Mucosa of gallbladder (tissue), 1 donor: ENCODE data around the gene GNRH2. TPM values are rescaled to one million over a fixed set of nuclear protein-coding genes. Genes with fewer than 3 reads are reported as not detected.
"Not testable (repeated sequence)": the region's sequence is repeated elsewhere in the genome, so short reads cannot be mapped to it uniquely, and the experiment has no call there.

ENCODE experiments used
- DNase-seq: peaks from one replicate; pipeline ENCODE4 v3.0.0-alpha.2; 2020; ENCODE audit warnings: low spot score
- total RNA-seq: library from RNA; stranded (reverse); gene quantifications from one replicate; pipeline ENCODE4 v1.2.1, GENCODE V29; 2021
- donor health status: DM: no; HTN: no; CAD: no.

GNRH2 gene
- total RNA-seq, 1 donor from 2014 or later = 0.75 TPM

DNA sequence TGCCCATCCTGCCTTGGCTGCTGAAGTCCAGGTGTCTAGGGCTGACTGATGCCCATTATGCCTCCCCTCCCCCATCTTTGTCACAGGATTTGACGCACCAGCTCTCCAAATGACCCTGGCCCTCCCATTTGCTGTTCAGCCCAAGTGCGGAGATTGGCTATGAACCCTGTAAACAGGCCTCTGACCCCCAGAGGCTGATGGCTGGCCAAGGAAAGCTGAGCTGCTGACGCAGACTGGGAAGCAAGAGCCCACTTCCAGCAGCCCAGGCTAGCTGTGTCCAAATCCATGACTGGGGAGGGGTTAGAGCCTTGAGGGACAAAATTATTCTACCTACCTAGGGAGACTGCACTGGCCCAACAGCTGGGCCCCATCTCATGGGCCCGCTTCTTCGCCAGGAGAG is 797 bp upstream of the GNRH2 start:
- DNase-seq = peak; percentile 33

DNA sequence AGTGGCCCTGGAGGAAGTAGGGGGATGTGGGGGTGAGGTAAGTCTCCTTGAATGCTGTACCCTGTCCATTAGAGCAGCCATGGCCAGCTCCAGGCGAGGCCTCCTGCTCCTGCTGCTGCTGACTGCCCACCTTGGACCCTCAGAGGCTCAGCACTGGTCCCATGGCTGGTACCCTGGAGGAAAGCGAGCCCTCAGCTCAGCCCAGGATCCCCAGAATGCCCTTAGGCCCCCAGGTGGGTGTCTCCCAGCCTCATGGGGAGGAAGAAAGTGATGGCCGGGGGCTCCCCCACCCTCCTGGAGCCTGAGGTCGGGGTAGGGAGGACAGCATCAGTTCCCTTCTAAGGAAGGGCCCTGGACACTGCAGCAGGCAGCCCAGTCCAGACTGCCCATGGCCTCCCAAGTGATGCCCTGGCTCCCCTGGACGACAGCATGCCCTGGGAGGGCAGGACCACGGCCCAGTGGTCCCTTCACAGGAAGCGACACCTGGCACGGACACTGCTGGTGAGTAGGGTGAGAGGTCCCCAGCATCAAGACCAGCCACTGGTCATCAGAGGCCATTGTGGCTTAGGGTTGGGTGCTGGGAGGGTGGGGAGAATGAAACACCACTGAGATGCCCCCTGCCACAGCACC is 1.0 kb downstream of the GNRH2 start:
- DNase-seq = no peak

DNA sequence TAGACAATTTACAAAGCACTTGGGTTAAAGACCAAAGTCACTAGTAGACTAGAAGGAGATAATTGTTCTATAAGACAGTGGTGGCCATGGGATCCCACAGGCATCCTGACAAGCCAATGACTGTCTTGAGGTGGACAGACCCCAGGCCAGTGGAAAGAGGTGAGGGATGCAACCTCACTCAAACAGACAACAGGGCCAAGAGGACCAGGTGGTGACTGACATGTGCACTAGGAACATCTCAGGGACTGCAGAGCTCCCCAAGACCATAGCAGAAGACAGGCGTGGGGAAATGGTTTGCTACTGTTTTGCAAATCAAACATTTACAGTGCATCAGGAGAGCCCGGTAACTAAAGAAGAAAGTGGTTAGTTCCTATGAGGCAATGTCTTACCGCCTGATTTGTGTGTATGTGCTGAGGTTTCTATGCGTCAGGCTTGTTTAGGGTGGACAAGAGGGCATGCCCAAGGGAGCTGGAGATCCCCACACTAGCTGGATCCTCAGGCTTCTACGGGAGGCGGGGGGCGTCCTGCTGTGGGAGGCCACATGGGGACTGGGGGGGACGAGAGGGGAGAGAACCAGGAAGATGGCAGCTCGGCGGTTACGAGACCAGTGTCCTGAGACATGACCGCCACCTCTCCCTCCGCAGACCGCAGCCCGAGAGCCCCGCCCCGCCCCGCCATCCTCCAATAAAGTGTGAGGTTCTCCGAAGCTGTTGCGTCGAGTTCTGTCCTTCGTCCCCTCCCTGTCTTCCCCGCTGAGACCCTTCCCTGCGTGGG is 1.8 kb downstream of the GNRH2 start:
- DNase-seq = peak; percentile 70

DNA sequence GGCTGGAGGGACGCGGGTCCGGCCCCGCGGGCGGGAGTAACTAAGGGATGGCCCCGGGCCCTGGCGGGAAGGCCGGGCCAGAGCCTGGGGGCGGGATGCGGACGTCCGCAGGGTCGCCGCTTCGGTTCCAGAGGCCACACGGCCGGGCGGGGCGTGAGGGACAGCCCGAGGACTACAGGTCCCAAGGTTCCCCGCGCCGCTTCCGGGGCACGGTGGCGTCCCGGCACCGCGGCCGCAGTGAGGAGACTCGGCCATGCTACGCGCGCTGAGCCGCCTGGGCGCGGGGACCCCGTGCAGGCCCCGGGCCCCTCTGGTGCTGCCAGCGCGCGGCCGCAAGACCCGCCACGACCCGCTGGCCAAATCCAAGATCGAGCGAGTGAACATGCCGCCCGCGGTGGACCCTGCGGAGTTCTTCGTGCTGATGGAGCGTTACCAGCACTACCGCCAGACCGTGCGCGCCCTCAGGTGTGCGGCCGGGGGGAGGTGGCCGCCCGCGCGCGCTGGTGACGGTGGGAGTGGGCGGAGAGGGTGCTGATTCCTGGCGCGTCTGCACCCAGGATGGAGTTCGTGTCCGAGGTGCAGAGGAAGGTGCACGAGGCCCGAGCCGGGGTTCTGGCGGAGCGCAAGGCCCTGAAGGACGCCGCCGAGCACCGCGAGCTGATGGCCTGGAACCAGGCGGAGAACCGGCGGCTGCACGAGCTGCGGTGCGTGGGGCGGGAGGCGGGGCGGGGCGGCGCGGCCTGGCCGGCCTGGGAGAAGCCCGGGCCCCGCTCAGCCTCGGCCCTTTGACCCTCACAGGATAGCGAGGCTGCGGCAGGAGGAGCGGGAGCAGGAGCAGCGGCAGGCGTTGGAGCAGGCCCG is 2.6 kb downstream of the GNRH2 start, which contains the start of gene MRPS26:
Gene MRPS26, plus strand, starts transcription at position 237 of the 861 bp plus-strand sequence. Its CDS starts 17 bp downstream, at position 254.
- DNase-seq = peak; percentile 89

DNA sequence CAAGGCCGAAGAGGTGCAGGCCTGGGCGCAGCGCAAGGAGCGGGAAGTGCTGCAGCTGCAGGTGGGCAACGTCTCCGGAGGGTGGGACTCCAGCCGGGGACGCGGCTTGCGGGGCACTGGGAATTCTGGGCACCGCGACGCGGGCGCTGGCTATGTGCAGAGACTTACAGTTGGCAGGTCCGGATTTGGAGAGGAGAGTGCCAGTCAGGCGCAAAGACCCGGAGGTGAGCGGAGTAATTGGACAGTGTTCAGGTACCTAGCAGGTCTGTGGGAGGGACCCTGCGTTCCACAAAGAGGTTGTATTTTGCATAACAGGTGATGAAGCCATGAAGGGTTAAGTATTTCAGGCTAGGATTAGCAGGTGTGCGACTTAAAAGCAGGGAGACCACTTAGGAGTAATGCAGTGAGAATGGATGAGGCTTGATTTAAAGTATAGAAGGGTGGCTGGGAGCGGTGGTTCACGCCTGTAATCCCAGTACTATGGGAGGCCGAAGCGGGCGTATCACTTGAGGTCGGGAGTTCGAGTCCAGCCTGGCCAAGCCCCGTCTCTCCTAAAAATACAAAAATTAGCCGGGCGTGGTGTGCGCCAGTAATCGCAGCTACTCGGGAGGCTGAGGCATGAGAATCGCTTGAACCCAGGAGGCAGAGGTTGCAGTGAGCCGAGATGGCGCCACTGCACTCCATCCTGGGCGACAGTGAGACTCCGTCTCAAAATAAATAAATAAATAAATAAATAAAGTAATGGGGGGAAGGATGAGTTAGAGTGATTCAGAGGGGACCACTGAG is 3.4 kb downstream of the GNRH2 start:
- no peak for DNase-seq

DNA sequence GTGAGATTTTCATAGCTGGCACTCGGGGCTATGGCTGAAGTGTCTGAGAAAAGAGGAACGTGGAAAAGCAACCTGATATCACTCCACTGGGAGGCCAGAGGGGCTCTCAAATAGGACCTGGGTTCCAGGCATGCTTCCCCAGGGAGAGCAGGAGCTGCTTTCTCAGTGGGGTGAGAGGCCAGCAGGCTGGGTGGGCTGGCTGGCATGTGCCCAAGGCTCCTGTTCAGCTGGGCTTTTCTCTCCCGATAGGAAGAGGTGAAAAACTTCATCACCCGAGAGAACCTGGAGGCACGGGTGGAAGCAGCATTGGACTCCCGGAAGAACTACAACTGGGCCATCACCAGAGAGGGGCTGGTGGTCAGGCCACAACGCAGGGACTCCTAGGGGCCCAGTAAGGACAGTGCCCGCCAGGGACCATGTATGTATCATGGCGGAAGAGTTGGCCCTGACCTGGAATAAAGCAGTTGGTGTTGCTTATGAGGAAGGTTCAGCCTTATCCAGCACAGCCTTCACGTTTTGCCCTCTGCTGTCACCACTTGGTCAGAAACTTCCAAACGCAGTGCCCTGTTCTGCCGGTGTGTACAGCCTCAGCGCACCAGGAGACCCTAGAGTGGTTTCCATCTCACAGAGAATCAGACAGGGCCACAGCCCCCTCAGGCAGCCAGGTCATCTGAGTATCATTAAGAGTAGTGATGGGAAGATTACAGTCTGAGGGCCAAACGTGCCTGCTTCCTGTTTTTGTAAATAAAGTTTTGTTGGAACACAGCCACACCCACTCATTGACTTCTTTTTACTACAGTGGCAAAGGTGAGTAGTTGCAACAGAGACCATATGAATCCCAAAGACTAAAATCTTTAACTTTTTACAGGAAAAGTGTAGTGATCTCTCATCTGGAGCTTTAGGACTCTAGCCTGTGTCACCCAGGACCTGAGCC is 4.3 kb downstream of the GNRH2 start:
- DNase-seq = no peak

DNA sequence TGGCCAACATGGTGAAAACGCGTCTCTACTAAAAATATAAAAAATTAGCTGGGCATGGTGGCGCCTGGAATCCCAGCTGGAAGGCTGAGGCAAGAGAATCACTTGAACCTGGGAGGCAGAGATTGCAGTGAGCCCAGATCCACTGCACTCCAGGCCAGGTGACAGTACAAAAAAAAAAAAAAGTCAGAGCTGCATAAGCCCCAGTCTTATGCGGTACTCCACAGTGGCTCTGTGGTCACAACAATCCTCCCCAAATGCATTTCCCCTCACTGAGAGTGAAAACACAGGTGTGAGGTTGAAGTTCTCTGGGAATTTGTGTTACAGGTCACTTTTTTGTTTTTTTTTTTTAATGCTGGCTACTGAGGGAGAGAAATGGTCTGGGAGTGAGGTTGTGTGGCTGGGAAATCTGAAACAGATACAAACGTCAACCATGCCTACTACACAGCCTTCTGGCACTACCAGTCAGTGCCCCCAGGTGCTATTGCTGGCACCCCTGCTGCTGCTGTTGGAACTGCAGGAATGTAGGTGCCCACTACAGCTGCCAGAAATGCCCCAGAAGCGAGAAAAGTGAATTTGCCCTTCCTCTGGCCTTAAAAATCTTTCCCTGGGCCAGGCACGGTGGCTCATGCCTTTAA is 8.1 kb downstream of the GNRH2 start:
- DNase-seq = no peak

DNA sequence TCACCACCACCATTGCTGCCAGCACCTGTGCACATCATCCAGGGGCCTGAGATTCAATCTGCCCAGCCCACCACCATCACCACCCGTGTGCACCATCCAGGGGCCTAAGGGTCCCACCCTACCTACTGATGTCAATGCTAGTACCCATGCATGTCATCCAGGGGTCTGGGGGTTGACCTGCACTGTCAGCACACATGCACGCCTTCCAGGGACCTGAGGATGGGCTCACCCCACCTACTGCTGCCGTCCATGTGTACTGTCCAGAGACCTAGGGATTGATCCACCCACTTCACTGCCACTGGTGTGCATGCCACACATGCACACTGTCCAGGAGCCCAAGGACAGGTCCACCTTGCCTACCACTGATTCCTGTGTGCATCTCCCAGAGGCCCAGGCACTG is 16.1 kb downstream of the GNRH2 start:
- DNase-seq = no peak

DNA sequence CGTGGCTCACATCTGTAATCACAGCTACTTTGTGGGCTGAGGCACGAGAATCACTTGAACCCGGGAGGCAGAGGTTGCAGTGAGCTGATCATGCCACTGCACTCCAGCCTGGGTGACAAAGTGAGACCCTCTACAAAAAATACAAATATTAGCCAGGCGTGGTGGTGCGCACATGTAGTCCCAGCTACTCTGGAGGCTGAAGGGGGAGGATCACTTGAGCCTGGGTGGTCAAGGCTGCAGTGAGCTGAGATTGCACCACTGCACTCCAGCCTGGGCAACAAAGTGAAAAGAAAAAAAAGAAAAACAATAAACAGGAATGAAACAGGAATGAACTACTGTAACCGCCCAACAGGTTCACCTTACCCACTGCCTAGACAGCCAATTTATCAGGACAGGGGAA is 20.7 kb downstream of the GNRH2 start:
- not testable (repeated sequence) for DNase-seq

DNA sequence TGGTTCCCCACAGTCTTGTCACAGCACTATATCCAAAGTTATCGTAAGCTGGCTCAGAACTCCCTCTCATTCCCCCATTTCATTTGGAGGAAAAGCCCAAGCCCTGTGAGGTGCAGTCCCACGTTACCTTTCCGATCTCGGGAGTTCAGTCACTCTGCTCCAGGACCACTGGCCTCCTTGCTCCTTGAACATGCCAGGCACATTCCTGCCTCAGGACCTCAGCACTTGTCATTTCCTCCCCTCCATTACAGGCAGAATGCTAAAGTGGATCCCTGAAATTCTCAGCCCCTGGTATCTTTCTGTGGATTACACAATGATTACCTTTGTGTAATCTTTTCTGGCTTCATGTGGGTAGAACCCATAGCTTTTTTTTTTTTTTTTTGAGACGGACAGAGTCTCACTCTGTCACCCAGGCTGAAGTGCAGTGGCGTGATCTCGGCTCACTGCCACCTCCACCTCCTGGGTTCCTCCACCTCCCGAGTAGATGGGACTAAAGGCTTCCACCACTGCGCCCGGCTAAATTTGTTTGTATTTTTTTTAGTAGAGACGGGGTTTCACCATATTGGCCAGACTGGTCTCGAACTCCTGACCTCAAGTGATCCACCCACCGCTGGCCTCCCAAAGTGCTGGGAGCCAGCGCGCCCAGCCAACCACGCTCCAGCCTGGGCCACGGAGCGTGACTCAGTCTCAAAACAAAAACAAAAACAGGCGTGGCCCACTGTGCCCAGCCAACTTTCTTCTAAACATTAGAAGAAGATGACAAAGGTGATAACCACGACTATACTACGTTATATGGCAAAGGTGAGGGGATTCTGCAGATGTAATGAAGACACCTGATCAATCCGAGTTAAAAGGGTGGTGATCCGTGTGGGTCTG is 24.0 kb downstream of the GNRH2 start:
- no peak for DNase-seq

DNA sequence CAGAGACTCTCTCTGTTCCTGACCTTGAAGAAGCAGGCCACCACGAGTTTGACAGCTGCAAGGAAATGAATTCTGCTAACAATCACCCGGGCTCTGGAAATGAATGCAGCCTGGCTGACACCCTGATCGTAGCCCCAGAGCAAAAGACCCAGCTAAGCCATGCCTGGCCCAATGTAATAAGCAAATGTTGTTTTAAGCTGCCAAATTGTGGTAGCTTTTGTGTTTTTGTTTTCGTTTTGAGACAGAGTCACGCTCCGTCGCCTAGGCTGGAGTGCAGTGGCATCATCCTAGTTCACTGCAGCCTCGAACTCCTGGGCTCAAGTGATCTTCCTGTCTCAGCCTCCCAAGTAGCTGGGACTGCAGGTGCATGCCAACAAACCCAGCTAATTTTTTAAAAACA is 24.7 kb downstream of the GNRH2 start:
- DNase-seq = no peak

DNA sequence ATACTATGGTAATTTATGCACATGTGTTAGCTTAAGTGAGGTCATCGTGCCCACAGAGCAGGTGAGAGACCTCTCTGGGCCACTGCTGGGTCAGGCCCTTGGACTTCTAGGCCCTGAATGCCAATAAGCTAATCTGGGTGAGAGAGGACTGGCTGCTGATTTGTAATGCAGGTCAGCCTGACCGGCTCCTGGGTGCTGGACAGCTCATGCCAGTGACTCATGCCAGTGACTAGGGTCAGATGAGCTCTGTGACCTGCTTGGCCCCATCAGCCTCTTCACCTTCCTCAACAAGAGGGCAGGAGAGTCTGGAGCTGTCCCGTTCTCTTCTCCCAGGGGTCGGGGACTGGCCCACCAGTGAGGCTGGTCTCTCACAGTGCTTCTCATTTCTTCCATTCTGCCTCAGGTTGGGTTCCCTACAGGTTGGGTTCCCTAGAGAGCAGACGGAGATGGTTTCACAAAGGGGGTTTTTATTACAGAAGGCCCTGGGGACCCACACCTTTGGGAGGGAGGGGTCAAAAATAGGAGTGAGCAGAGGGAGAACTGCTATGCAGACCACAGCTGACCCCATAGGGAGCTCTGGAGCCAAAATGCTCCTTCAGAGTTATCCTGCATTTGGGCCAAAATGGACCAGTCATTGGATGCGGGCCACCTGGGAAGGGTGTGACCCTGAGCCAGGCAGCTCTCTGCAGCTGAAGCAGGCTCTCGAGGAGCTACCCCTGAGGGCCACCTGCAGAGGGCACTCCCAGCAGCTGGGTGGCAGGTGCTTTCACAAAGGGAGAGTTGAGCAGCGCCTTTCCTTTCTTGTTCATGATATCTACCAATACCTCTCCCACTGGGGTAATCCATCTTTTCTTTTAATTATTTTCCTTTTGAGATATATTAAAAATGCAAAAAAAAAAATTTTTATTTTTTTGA is 25.8 kb downstream of the GNRH2 start:
- no peak for DNase-seq

DNA sequence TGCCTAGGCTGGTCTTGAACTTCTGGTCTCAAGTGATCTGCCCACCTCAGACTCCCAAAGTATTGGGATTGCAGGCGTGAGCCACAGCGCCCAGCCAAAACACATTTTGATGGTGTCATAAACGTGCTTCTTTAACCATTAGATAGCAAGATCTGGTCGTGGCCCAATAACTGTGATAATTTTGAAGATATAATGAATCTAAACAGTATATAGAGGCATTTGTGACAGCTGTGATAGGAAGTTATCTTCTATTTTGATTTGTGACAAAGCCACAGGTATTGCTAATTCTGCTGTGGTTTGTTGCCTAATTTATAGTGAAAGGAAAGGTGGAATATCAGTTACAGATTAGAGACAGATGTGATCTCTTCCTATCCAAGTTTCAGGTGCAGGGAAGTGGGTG is 27.3 kb downstream of the GNRH2 start:
- no peak for DNase-seq

DNA sequence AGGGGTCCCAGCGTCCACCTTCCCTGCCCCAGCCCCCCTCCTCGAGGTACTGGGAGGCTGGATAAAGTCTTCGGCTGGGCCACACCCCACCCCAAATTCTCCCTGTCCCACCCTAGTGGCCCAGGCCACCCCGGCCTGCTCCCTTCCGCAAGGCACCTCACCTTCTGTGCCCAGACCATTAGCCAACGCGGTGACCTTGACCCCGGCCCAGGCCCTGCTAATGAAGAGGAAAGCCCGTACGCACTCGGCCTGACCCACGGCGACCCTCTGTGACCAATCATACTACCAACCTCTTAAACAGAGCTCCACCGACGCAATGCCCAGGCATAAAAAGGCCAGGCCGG is 27.8 kb downstream of the GNRH2 start:
- DNase-seq = no peak

DNA sequence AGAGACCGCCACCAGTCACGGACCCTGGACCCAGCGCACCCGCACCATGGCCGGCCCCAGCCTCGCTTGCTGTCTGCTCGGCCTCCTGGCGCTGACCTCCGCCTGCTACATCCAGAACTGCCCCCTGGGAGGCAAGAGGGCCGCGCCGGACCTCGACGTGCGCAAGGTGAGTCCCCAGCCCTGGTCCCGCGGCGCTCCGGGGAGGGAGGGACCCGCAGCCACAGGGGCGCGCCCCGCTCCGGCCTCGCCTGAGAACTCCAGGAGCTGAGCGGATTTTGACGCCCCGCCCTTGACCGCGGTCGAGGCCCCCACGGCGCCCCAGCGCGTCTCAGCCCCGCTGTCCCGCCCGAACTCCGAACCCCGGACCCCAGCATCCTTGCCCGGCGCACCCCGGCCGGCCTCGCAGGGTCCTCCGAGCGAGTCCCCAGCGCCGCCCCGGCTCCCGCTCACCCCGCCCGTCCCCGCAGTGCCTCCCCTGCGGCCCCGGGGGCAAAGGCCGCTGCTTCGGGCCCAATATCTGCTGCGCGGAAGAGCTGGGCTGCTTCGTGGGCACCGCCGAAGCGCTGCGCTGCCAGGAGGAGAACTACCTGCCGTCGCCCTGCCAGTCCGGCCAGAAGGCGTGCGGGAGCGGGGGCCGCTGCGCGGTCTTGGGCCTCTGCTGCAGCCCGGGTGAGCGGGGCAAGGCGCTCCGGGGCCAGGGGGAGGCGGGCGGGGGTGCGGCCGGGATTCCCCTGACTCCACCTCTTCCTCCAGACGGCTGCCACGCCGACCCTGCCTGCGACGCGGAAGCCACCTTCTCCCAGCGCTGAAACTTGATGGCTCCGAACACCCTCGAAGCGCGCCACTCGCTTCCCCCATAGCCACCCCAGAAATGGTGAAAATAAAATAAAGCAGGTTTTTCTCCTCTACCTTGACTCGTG is 28.4 kb downstream of the GNRH2 start, which contains the start of gene OXT:
Gene OXT, plus strand, starts transcription at position 11 of the 920 bp plus-strand sequence. Its CDS starts 36 bp downstream, at position 47.
- DNase-seq = no peak

DNA sequence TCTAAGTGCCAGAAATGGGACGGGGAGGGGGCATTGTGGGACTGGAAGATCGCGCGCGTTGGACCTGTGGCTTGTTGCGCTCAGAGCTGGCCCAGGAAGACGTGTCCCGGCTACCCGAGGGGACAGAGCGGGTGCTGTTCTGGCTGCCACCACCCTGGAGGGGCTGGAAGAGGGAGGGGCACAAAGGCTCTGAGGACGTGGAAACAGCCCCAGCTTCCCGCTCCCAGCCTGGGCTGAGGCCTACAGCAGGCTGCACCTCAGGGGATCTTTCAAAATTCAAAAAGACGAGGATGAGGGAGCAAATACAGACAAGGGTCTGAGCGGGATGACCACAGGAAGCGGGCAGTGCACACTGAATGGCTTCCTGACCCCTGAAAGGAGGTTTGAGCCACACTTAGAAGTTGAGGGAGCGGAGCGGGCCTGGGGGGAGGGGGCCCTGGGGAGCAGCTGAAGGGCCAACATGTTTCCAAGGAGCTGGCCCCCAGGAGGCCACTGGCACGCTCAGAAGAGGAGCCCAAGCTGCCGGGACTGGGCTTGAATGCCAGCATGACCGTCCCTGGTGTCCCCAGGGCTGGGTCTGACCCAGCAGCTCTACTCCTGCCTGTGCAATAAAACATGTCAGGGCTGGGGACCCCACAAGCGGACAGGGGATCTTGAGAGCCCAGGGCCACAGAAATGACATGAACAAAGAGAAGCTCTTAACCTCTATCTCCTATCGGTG is 29.3 kb downstream of the GNRH2 start:
- DNase-seq = no peak
